Neural cell (in vitro differentiated cells): ENCODE data around the gene PCK1. TPM values are rescaled to one million over a fixed set of nuclear protein-coding genes. Genes with fewer than 3 reads are reported as not detected.

Experiments
- polyA plus RNA-seq: library from polyadenylated mRNA; depleted of rRNA; stranded (reverse); fragments of >200 nt; gene quantifications from 2 replicates; pipeline ENCODE4 v1.2.3, GENCODE V29; 2014

PCK1 gene
- polyA plus RNA-seq, 1 donor from 2014 or later: 0.24 TPM

Other genes with a start within 250 kb of the PCK1 start
- not detected in 2 replicates for gene SPO11, start 231.3 kb upstream of the PCK1 start, polyA plus RNA-seq
- gene RAE1, start 209.9 kb upstream of the PCK1 start, polyA plus RNA-seq: 134 and 136 TPM in 2 replicates
- gene RBM38, start 169.7 kb upstream of the PCK1 start, polyA plus RNA-seq: 19.0 and 21.5 TPM in 2 replicates
- not detected in 2 replicates for gene CTCFL, start 36.0 kb upstream of the PCK1 start, polyA plus RNA-seq
- gene ZBP1, start 59.3 kb downstream of the PCK1 start, polyA plus RNA-seq: not detected in 2 replicates
- 3.3 and 5.0 TPM in 2 replicates for gene PMEPA1, start 148.9 kb downstream of the PCK1 start, polyA plus RNA-seq